Lower lobe of right lung (tissue), 2 donors: Measurements from ENCODE around the gene SLC26A9. TPM values are rescaled to one million over a fixed set of nuclear protein-coding genes. Genes with fewer than 3 reads are reported as not detected.

Experiments
- ATAC-seq, 2 donors: fragments of 200-7000 bp; cut with Tn5 transposase; one replicate each; pipeline ENCODE4 v1.9.1; 2020 to 2022; ENCODE audit warnings: mild to moderate bottlenecking in 2 of 2, moderate library complexity in 2 of 2
- DNase-seq: peaks from one replicate; pipeline ENCODE4 v3.0.0-alpha.2; 2020
- H3K27ac ChIP-seq: fragments of 200-600 bp; one replicate; pipeline ENCODE4 v1.8.0; 2022
- H3K27me3 ChIP-seq: fragments of 200-600 bp; one replicate; pipeline ENCODE4 v1.8.0; 2022; ENCODE audit warnings: low read depth
- H3K36me3 ChIP-seq: fragments of 200-600 bp; one replicate; pipeline ENCODE4 v1.8.0; 2022; ENCODE audit warnings: mild to moderate bottlenecking
- H3K4me1 ChIP-seq: fragments of 200-600 bp; one replicate; pipeline ENCODE4 v1.8.0; 2022
- H3K4me3 ChIP-seq: fragments of 200-600 bp; one replicate; pipeline ENCODE4 v1.8.0; 2022; ENCODE audit warnings: mild to moderate bottlenecking
- H3K9me3 ChIP-seq: fragments of 200-600 bp; one replicate; pipeline ENCODE4 v1.8.0; 2022
- intact Hi-C: fragments of 100-400 bp; cut with DNase I; formaldehyde crosslinking; loops from one replicate; pipeline ENCODE4 v1.11.0; 2022
- total RNA-seq: library from RNA; stranded (reverse); fragmentation: NEBNext Ultra II Directional; extraction: Animal tissue kit (Norgen Biotek cat#: 25700); gene quantifications from one replicate; pipeline ENCODE4 v1.2.1, GENCODE V29; 2021
- TF ChIP-seq, protein P1 (sequence below): fragments of 200-600 bp; IDR thresholded peaks from one replicate; pipeline ENCODE4 v1.8.0; 2022; ENCODE audit warnings: antibody characterized with exemption, mild to moderate bottlenecking
- donor health status: DM: no; HTN: yes; CAD: no; lungs with severe emphysema.

SLC26A9 gene
- total RNA-seq, 1 donor from 2014 or later, result 18.2 TPM

DNA sequence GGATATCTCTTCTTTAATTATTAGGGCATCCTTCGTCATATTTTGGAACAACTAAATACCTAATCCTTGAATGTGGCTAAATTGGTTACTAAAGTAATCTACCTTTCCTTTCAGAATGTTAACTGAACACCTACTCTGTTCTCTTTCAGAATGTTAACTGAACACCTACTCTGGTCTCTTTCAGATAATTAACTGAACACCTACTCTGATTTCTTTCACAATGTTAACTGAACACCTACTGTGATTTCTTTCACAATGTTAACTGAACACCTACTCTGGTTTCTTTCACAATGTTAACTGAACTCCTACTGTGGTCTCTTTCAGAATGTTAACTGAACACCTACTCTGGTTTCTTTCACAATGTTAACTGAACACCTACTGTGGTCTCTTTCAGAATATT is 38.0 kb upstream of the SLC26A9 start:
- Histone ChIP-seq H3K27me3 (no peaks in the 10 kb centered on the region), H3K36me3 (peaks cover 9% of the 10 kb centered on the region), H3K27ac (no peak overlapping the region), H3K9me3 (no peaks in the 10 kb centered on the region), H3K4me1 (peaks cover 14% of the 10 kb centered on the region), H3K4me3 (no peak overlapping the region)
- ATAC-seq, result no peak
- intact Hi-C loops, result no loop called here
- TF ChIP-seq, protein P1, sequence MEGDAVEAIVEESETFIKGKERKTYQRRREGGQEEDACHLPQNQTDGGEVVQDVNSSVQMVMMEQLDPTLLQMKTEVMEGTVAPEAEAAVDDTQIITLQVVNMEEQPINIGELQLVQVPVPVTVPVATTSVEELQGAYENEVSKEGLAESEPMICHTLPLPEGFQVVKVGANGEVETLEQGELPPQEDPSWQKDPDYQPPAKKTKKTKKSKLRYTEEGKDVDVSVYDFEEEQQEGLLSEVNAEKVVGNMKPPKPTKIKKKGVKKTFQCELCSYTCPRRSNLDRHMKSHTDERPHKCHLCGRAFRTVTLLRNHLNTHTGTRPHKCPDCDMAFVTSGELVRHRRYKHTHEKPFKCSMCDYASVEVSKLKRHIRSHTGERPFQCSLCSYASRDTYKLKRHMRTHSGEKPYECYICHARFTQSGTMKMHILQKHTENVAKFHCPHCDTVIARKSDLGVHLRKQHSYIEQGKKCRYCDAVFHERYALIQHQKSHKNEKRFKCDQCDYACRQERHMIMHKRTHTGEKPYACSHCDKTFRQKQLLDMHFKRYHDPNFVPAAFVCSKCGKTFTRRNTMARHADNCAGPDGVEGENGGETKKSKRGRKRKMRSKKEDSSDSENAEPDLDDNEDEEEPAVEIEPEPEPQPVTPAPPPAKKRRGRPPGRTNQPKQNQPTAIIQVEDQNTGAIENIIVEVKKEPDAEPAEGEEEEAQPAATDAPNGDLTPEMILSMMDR, result no peak
- DNase-seq, result no peak

- Histone ChIP-seq H3K4me3 (no peak overlapping the region), H3K27ac (no peak overlapping the region), H3K27me3 (no peaks in the 10 kb centered on the region), H3K36me3 (peaks cover 9% of the 10 kb centered on the region), H3K9me3 (no peaks in the 10 kb centered on the region), H3K4me1 (peaks cover 14% of the 10 kb centered on the region)
- intact Hi-C loops, result no loop called here
- DNase-seq (no peak), ATAC-seq (no peak)
- TF ChIP-seq, protein P1, result no peak
Measured at GRCh38 chr1:205980237-205980870, 37.1 kb upstream of the SLC26A9 start.

- no peak for DNase-seq
- Histone ChIP-seq H3K36me3 (peaks cover 9% of the 10 kb centered on the region), H3K4me1 (peaks cover 13% of the 10 kb centered on the region), H3K9me3 (no peaks in the 10 kb centered on the region), H3K27ac (no peak overlapping the region), H3K4me3 (no peak overlapping the region), H3K27me3 (no peaks in the 10 kb centered on the region)
- intact Hi-C loops, result loop anchor here (5.0 to 10.0 kb wide), 2 partner anchors 62 to 184 kb away; no protein-coding TSS in a partner anchor
- no peak for ATAC-seq
- TF ChIP-seq, protein P1, result no peak
Measured at GRCh38 chr1:205979301-205979700, 36.0 kb upstream of the SLC26A9 start.

- Histone ChIP-seq H3K27me3 (no peaks in the 10 kb centered on the region), H3K4me1 (peaks cover 7% of the 10 kb centered on the region), H3K4me3 (no peak overlapping the region), H3K9me3 (no peaks in the 10 kb centered on the region), H3K36me3 (peaks cover 9% of the 10 kb centered on the region), H3K27ac (no peak overlapping the region)
- DNase-seq (no peak), ATAC-seq (no peak)
- intact Hi-C loops, result loop anchor here (5.0 to 10.0 kb wide), 2 partner anchors 61 to 184 kb away; no protein-coding TSS in a partner anchor
- TF ChIP-seq, protein P1, result no peak
Measured at GRCh38 chr1:205978676-205979075, 35.4 kb upstream of the SLC26A9 start.

DNA sequence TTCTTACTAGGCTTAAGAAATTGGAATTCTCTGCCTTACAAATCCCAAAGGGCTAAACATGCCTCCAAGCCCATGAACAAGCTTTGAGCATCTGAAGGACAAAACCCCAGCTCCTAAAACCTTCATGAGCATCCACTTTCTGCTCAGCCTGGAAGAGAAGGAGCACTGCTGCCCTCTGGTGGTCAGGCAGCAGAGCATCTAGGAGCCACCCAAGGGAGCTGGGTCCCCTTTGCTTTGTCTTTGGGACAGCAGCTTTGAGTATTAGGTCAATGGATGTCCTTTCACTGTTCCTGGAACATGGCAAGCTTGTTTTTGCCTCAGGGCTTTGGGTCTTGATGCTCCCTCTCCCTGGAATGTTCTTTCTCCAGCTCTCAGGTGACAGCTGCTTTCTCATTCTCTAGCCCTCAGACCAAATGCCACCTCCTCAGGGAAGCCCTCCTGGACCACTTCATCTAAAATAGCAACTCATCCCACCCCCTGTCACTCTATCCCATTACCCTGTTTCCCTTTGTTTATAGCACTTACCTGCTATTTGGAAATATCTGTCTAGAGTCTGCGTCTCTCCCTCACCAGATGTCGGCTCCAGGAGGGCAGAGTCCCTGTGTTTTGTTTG is 34.3 kb upstream of the SLC26A9 start:
- H3K9me3 ChIP-seq, result no peaks in the 10 kb centered on the region
- peaks cover 6% of the 10 kb centered on the region for H3K4me1 ChIP-seq
- H3K4me3 ChIP-seq, result no peak overlapping the region
- DNase-seq (peak; percentile 70), ATAC-seq (peak; percentile 82 to 88)
- H3K36me3 ChIP-seq, result no peaks in the 10 kb centered on the region
- H3K27me3 ChIP-seq, result no peaks in the 10 kb centered on the region
- TF ChIP-seq, protein P1, result peak; percentile 97
- intact Hi-C loops, result loop anchor here (5.0 to 10.0 kb wide), 2 partner anchors 60 to 183 kb away; no protein-coding TSS in a partner anchor
- no peak overlapping the region for H3K27ac ChIP-seq
